BE2C (cell line): ENCODE results near the gene COBL.

ENCODE experiments used
- DNase-seq: peaks from one replicate; pipeline ENCODE4 v3.0.0-alpha.2; 2020
- H3K27me3 ChIP-seq: fragments of 250-450 bp; sonication (Bioruptor Pico); 2 replicates; pipeline ENCODE4 v1.5.1; 2020; ENCODE audit warnings: mild to moderate bottlenecking
- H3K36me3 ChIP-seq: fragments of 250-450 bp; sonication (Bioruptor Pico); 2 replicates; pipeline ENCODE4 v1.5.1; 2020; ENCODE audit warnings: mild to moderate bottlenecking
- H3K4me1 ChIP-seq: fragments of 250-450 bp; sonication (Bioruptor Pico); 2 replicates; pipeline ENCODE4 v1.5.1; 2020
- H3K4me3 ChIP-seq: 2 replicates; pipeline ENCODE4 v1.5.1; 2011; ENCODE audit warnings: low read depth, low read length
- H3K9me3 ChIP-seq: fragments of 250-450 bp; sonication (Bioruptor Pico); 2 replicates; pipeline ENCODE4 v1.5.1; 2020
- CTCF ChIP-seq: IDR thresholded peaks from 2 replicates; pipeline ENCODE4 v1.5.1; 2012; ENCODE audit warnings: mild to moderate bottlenecking, low read depth, low read length

The COBL gene

DNA sequence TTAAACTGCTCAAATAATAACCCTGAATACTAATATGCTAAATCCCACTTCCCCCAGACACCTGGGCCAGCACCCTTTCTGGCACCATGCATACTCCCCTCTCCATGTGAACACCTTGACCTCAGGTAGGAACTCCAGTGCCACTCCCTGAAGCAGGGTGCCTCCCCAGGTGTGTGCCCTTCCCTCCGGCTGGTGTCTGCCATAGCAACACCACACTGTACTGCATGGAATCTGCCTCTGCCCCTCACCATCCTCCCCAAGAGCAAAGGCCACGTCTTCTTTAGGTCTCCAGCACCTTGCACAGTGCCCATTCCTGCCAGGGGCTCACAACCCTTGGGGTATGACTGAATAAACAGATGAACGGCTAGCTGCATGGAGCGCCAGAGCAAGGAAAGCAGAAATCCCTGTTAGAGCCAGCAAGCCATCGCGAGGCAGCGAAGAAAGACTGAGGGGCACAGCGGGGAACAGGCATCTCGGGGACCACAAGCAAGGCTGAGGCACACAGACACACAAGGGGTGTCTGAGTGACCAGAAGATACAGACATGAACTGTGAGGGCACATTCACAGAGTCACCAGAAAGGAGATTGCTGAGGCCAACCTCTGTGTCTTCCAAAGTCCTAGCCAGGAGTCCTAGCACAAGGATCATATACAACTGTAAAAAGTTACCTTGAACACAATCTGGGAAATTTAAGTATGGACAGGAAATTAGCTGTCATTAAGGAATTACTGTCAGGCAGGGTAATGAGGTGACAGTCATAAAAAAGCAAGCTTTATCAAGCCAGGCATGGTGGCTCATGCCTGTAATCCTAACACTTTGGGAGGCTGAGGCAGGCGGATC, 25.7 kb downstream of the COBL start:
- Histone ChIP-seq H3K4me3 (no peak overlapping the region), H3K36me3 (no peaks in the 10 kb centered on the region), H3K9me3 (no peaks in the 10 kb centered on the region), H3K4me1 (no peaks in the 10 kb centered on the region), H3K27me3 (no peaks in the 10 kb centered on the region; the same call in 1 of the 2 replicates)
- no peak for TF ChIP-seq CTCF
- DNase-seq = no peak

GRCh38 chr7:51290304-51290637, 26.3 kb downstream of the COBL start:
- TF ChIP-seq CTCF = no peak
- no peak for DNase-seq
- Histone ChIP-seq H3K27me3 (no peaks in the 10 kb centered on the region; the same call in 1 of the 2 replicates), H3K9me3 (no peaks in the 10 kb centered on the region), H3K36me3 (no peaks in the 10 kb centered on the region), H3K4me1 (no peaks in the 10 kb centered on the region), H3K4me3 (no peak overlapping the region)

DNA sequence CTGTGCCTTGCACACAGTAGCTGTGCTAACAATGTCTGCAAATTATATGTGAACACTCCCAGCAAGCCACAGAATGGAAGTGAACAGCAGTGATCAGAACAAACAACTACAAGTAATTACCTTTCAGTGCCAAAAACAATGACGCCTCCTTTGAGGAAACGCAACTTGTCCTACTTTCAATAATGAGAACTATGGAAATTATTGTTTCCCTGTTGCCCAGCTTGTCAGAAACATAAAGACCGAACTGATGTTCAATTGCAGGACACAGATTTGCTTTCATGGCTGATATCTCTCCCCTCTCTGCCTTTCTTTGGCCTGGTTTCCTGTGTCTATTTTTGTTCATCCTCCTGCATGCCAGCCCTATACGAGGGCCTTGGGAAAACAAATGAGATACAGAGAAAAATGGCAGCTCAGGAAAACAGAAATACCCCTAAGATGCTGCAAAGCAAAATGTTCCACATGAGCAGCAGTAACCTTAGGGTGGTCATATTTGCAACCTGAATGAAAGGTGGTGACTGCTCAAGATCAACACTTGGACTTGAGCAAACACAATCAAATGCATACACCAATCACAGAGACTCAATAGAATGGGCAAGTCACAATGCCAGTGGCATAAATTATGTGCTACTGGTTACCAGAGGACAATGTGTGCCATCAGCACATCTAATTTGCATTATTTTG, 26.8 kb downstream of the COBL start:
- Histone ChIP-seq H3K4me3 (no peak overlapping the region), H3K9me3 (no peaks in the 10 kb centered on the region), H3K27me3 (no peaks in the 10 kb centered on the region; the same call in 1 of the 2 replicates), H3K36me3 (no peaks in the 10 kb centered on the region), H3K4me1 (no peaks in the 10 kb centered on the region)
- no peak for TF ChIP-seq CTCF
- no peak for DNase-seq

DNA sequence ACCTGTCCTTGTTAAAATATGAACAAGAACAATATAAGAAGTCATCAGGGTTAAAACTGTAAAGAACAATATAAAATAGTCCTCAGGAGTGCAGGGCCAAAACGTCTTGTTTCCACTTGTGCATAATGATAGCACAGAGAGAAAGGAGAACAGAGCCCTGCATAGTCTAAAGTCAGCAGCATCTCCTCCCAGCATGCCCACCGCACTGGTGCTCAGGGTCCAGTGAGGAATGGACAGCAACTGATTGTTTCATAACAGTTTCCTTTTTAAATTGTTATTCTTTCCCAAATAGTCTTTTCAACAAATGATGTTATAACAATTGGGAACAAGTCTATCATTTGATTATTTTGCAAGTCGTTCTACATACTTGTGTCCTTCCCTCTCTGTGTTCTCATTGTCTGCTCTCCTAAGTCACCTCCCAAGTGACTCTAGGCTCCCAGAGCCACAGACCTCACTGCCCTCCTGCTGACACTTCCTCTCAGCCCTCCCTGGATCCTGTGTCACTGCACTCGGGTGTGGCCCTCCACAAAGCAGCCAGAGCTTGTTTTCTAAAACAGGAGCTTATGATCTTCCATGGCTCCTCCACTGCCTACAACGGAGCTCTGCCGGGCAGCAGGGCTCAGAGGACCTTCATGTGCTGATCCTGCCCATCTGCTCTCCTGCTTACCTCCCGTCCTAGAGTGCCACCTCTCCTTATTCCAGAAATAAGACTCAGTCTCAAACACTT, 27.6 kb downstream of the COBL start:
- no peaks in the 10 kb centered on the region; the same call in 1 of the 2 replicates for H3K27me3 ChIP-seq
- no peak overlapping the region for H3K4me3 ChIP-seq
- H3K36me3 ChIP-seq = no peaks in the 10 kb centered on the region
- DNase-seq = no peak
- TF ChIP-seq CTCF = no peak
- no peaks in the 10 kb centered on the region for H3K9me3 ChIP-seq
- no peaks in the 10 kb centered on the region for H3K4me1 ChIP-seq

GRCh38 chr7:51286401-51286800, 30.2 kb downstream of the COBL start:
- no peak for DNase-seq
- no peak for TF ChIP-seq CTCF

More at GRCh38 chr7:51286401-51286800, 30.2 kb downstream of the COBL start:
- Histone ChIP-seq H3K36me3 (no peaks in the 10 kb centered on the region), H3K27me3 (no peaks in the 10 kb centered on the region), H3K4me3 (no peak overlapping the region), H3K4me1 (no peaks in the 10 kb centered on the region), H3K9me3 (no peaks in the 10 kb centered on the region)
